Measurements from ENCODE around the gene GRID1. TPM values are rescaled to one million over a fixed set of nuclear protein-coding genes. Genes with fewer than 3 reads are reported as not detected.

The GRID1 gene
- total and polyA plus RNA-seq, 10 of the 15 experiments (the other 5 are each of a cell fraction or from before 2014, with no cell fraction given) = 0.04 to 0.62 (median 0.08) TPM; not detected in 5

- TF ChIP-seq EP300 (IDR thresholded peaks at IDR 0.05; ENCODE audit: borderline replicate concordance in 1 of 2, control insufficient read depth in 1 of 2, low read depth in 2 of 2, low read length in 2 of 2) (no peak), EZH2 (IDR thresholded peaks at IDR 0.05; ENCODE audit: borderline replicate concordance, control insufficient read depth, low read depth, low read length) (no peak), SUZ12 (IDR thresholded peaks at IDR 0.05; ENCODE audit: unreplicated experiment) (no peak), PBX3 (IDR thresholded peaks at IDR 0.05; ENCODE audit: insufficient replicate concordance, low read depth, low read length) (no peak), MTA2 (IDR thresholded peaks at IDR 0.05; ENCODE audit: low read depth) (no peak)
These were observed 143.3 kb downstream of the GRID1 start (continued) for GRCh38 chr10:86223256-86223655.

DNA sequence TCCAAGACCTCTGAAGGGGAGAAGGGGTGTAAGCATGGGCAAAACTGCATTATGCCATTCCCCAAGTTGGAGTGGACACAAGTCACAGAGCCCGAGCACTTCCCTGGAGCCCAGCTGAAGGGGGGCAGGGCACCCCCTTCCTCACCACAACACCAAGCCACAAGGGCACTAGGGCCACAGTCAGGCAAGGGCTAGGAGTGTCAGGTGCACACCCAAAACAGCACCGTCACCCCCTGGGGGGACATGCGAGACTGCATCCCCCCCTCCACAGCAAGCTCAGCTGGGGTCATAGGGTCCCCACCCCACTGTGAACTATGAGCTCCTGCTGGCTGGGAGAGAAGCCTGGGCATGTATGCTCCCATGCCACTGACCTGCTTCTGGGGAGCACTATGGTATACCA, 143.9 kb downstream of the GRID1 start:
- ChIA-PET SMC1A (ENCODE audit: uncharacterized antibody, unreplicated experiment) (no interaction called here), CTCF (no interaction called here), POLR2A (no interaction called here), RAD21 (ENCODE audit: unreplicated experiment) (no interaction called here)
- WGBS (ENCODE audit: insufficient coverage, insufficient replicate concordance, low lambda C conversion rate, missing lambda C conversion rate) = 0% methylated on average over 3 of the region's 3 CpGs
- no peak for ATAC-seq
- no peak overlapping the region for H3K4me3 ChIP-seq
- H3K36me3 ChIP-seq (ENCODE audit: control insufficient read depth in 2 of 2, insufficient read depth in 2 of 2, low read length in 1 of 2) = no peaks in the 10 kb centered on the region
- no peaks in the 10 kb centered on the region for H4K20me1 ChIP-seq (ENCODE audit: control insufficient read depth, insufficient read depth)
- intact Hi-C loops (cut with micrococcal nuclease; ENCODE audit: unreplicated experiment) (no loop called here), in situ Hi-C loops (cut with MboI) (no loop called here)
- H3K27me3 ChIP-seq (replicated peaks in 1 of 2; ENCODE audit: control insufficient read depth in 2 of 2, insufficient read depth in 2 of 2, low read length in 1 of 2) = no peaks in the 10 kb centered on the region; a peak in 1 of 4 replicates
- no peak overlapping the region for H3K27ac ChIP-seq (ENCODE audit: control insufficient read depth, insufficient read depth)
- H2AFZ ChIP-seq (ENCODE audit: control insufficient read depth, low read depth, low read length) = no peak overlapping the region
- H3K9me3 ChIP-seq (replicated peaks; ENCODE audit: control insufficient read depth, insufficient read depth, low read length) = no peaks in the 10 kb centered on the region
- no peak for FAIRE-seq
- no peak for DNase-seq (ENCODE audit: low read depth, low spot score)
- BruUV-seq (replicated peaks) = no TSS peak
- H3K79me2 ChIP-seq (ENCODE audit: control insufficient read depth, insufficient read depth, low read length) = no peaks in the 10 kb centered on the region
- TF ChIP-seq FOXK2 (IDR thresholded peaks at IDR 0.05) (no peak), ZNF592 (IDR thresholded peaks at IDR 0.05) (no peak), SMAD5 (IDR thresholded peaks at IDR 0.05; ENCODE audit: low read depth) (no peak), EZH2 (IDR thresholded peaks at IDR 0.05; ENCODE audit: borderline replicate concordance, control insufficient read depth, low read depth, low read length) (no peak), MTA3 (IDR thresholded peaks at IDR 0.05; ENCODE audit: borderline replicate concordance, low read length) (no peak), REST (IDR thresholded peaks at IDR 0.05; ENCODE audit: low read depth, low read length) (no peak), STAT1 (conservative IDR thresholded peaks at IDR 0.05) (no peak), CBFB (IDR thresholded peaks at IDR 0.05; ENCODE audit: low read depth) (no peak), SMARCA5 (IDR thresholded peaks at IDR 0.05) (no peak)
- H3K9ac ChIP-seq (ENCODE audit: control insufficient read depth, insufficient read depth, low read length) = no peak overlapping the region
- H3K4me2 ChIP-seq (ENCODE audit: control insufficient read depth, insufficient read depth) = no peak overlapping the region
- H3K4me1 ChIP-seq (ENCODE audit: control insufficient read depth, insufficient read depth, low read length) = peaks cover 10% of the 10 kb centered on the region
